Neutrophil (primary cell): ENCODE results near the gene CCL25.

Experiments used
- H3K27ac ChIP-seq: fragments of 200-600 bp; sonication (generic); 2 replicates; pipeline ENCODE4 v1.5.1; 2016; ENCODE audit warnings: mild to moderate bottlenecking, moderate library complexity
- H3K27me3 ChIP-seq: fragments of 200-600 bp; sonication (generic); 2 replicates; pipeline ENCODE4 v1.6.0; 2016; ENCODE audit warnings: mild to moderate bottlenecking
- H3K36me3 ChIP-seq: fragments of 200-600 bp; sonication (generic); 2 replicates; pipeline ENCODE4 v1.5.1; 2017
- H3K4me1 ChIP-seq, 2 experiments: fragments of 200-600 bp in 1 of 2; sonication (generic) in 1 of 2; 1 replicate in 1 of 2; 2 replicates in 1 of 2; pipeline versions ENCODE4 v1.5.1 to v1.6.1; 2013 to 2016; ENCODE audit warnings: low read depth in 1 of 2, low read length in 1 of 2, mild to moderate bottlenecking in 1 of 2, moderate library complexity in 1 of 2; ENCODE audit not compliant: control insufficient read depth in 1 of 2, insufficient read depth in 1 of 2
- H3K4me3 ChIP-seq, 2 experiments: fragments of 200-600 bp in 1 of 2; sonication (generic) in 1 of 2; 1 replicate in 1 of 2; 2 replicates in 1 of 2; pipeline ENCODE4 v1.5.1; 2013 to 2016; ENCODE audit warnings: low read depth in 1 of 2, low read length in 1 of 2, mild to moderate bottlenecking in 1 of 2, moderate library complexity in 1 of 2
- H3K9me3 ChIP-seq: fragments of 200-600 bp; sonication (generic); 2 replicates; pipeline ENCODE4 v1.5.1; 2016
- CTCF ChIP-seq: fragments of 200-600 bp; sonication (generic); IDR thresholded peaks from 2 replicates; pipeline ENCODE4 v1.5.1; 2016; ENCODE audit warnings: antibody characterized with exemption

Gene CCL25

GRCh38 chr19:8064911-8065874 lies 12.6 kb downstream of the CCL25 start:
- no peak for TF ChIP-seq CTCF
- Histone ChIP-seq H3K9me3 (peaks cover 12% of the 10 kb centered on the region), H3K4me3 (no peak overlapping the region), H3K4me1 (no peaks in the 10 kb centered on the region), H3K27ac (no peak overlapping the region), H3K36me3 (no peaks in the 10 kb centered on the region), H3K27me3 (peaks cover 5% of the 10 kb centered on the region)

- H3K27me3 ChIP-seq, result peaks cover 5% of the 10 kb centered on the region
- TF ChIP-seq CTCF, result no peak
Measured at GRCh38 chr19:8065875-8066261, 13.3 kb downstream of the CCL25 start.

GRCh38 chr19:8069096-8069973 lies 16.8 kb downstream of the CCL25 start:
- H3K36me3 ChIP-seq, result no peaks in the 10 kb centered on the region
- H3K27me3 ChIP-seq, result peaks cover 5% of the 10 kb centered on the region
- H3K9me3 ChIP-seq, result peaks cover 12% of the 10 kb centered on the region
- TF ChIP-seq CTCF, result peak; percentile 64
- H3K4me3 ChIP-seq, result no peak overlapping the region
- H3K27ac ChIP-seq, result no peak overlapping the region
- peaks cover 0 to 5% of the 10 kb centered on the region in 2 experiments for H3K4me1 ChIP-seq

More at GRCh38 chr19:8065875-8066261, 13.3 kb downstream of the CCL25 start:
- peaks cover 12% of the 10 kb centered on the region for H3K9me3 ChIP-seq
- no peaks in the 10 kb centered on the region for H3K36me3 ChIP-seq
- no peaks in the 10 kb centered on the region for H3K4me1 ChIP-seq
- no peak overlapping the region for H3K27ac ChIP-seq
- H3K4me3 ChIP-seq, result no peak overlapping the region

- no peaks in the 10 kb centered on the region for H3K36me3 ChIP-seq
- H3K4me3 ChIP-seq, result no peak overlapping the region
- no peak overlapping the region for H3K27ac ChIP-seq
- H3K9me3 ChIP-seq, result peaks cover 12% of the 10 kb centered on the region
- TF ChIP-seq CTCF, result no peak
- H3K27me3 ChIP-seq, result no peaks in the 10 kb centered on the region
- peaks cover 0 to 5% of the 10 kb centered on the region in 2 experiments for H3K4me1 ChIP-seq
Measured at GRCh38 chr19:8071912-8072311, 19.4 kb downstream of the CCL25 start.

GRCh38 chr19:8074501-8074900 lies 21.9 kb downstream of the CCL25 start:
- Histone ChIP-seq H3K4me3 (no peak overlapping the region), H3K36me3 (no peaks in the 10 kb centered on the region), H3K4me1 (peaks cover 0 to 5% of the 10 kb centered on the region in 2 experiments), H3K9me3 (peaks cover 7% of the 10 kb centered on the region), H3K27me3 (no peaks in the 10 kb centered on the region), H3K27ac (no peak overlapping the region)
- no peak for TF ChIP-seq CTCF
